H1 (cell line): ENCODE results near the gene RSPO3. TPM values are rescaled to one million over a fixed set of nuclear protein-coding genes. Genes with fewer than 3 reads are reported as not detected.

Source experiments
- CTCF ChIA-PET: fragments of 300-600 bp; sonication (Branson Sonifier 250); formaldehyde crosslinking; loops from one replicate; lab custom pipeline; 2021; ENCODE audit not compliant: partially characterized antibody; lab: Charles Lee
- POLR2A ChIA-PET: fragments of 300-600 bp; sonication (Branson Sonifier 250); formaldehyde crosslinking; loops from one replicate; lab custom pipeline; 2021; ENCODE audit warnings: inconsistent platforms; ENCODE audit not compliant: partially characterized antibody; lab: Charles Lee
- DNase-seq, 2 experiments: peaks; one replicate each; pipeline versions ENCODE4 v3.0.0 to v3.0.0-alpha.2; 2010 to 2022; ENCODE audit warnings: low spot score in 2 of 2, low read depth in 1 of 2, mixed read lengths in 1 of 2
- FAIRE-seq: peaks from 2 replicates; lab custom pipeline; 2011; peaks lifted over from hg19 to GRCh38; lab: Jason Lieb, UNC
- H2AFZ ChIP-seq: 2 replicates; pipeline ENCODE4 v1.8.1; 2012; ENCODE audit warnings: low read length, inconsistent platforms
- H2AK5ac ChIP-seq: 2 replicates; pipeline ENCODE4 v1.6.1; 2013; ENCODE audit warnings: low read depth, low read length
- H2BK120ac ChIP-seq: replicated peaks from 2 replicates; pipeline ENCODE3; 2013; ENCODE audit warnings: low read depth, low read length, inconsistent platforms
- H2BK12ac ChIP-seq: 2 replicates; pipeline ENCODE4 v1.6.1; 2013; ENCODE audit warnings: low read depth, low read length
- H2BK15ac ChIP-seq: 2 replicates; pipeline ENCODE4 v1.6.1; 2013; ENCODE audit warnings: low read length
- H2BK20ac ChIP-seq: 2 replicates; pipeline ENCODE4 v1.6.1; 2013; ENCODE audit warnings: low read length
- H2BK5ac ChIP-seq: 2 replicates; pipeline ENCODE4 v1.6.1; 2013; ENCODE audit warnings: low read depth, low read length
- H3K14ac ChIP-seq: 2 replicates; pipeline ENCODE4 v1.6.1; 2013; ENCODE audit warnings: inconsistent platforms; ENCODE audit not compliant: insufficient read length
- H3K18ac ChIP-seq: 2 replicates; pipeline ENCODE4 v1.6.1; 2013; ENCODE audit warnings: low read length; ENCODE audit errors: extremely low read depth
- H3K23ac ChIP-seq: 2 replicates; pipeline ENCODE4 v1.6.1; 2013; ENCODE audit warnings: inconsistent platforms; ENCODE audit not compliant: insufficient read length
- H3K23me2 ChIP-seq: 2 replicates; pipeline ENCODE4 v1.6.1; 2013; ENCODE audit warnings: low read depth, low read length
- H3K27ac ChIP-seq: 2 replicates; pipeline ENCODE4 v1.6.1; 2011; ENCODE audit warnings: low read depth, low read length, inconsistent platforms
- H3K27me3 ChIP-seq, 4 experiments: replicated peaks in 1 of 4; 1 replicate in 1 of 4; 2 replicates in 3 of 4; pipeline versions ENCODE4 v1.6.1 to v1.8.1; 2011 to 2013; ENCODE audit warnings: low read length in 3 of 4, mild to moderate bottlenecking in 3 of 4, inconsistent platforms in 2 of 4, mixed read lengths in 2 of 4, moderate library complexity in 1 of 4; ENCODE audit not compliant: control insufficient read depth in 3 of 4, insufficient read depth in 3 of 4; ENCODE audit errors: extremely low read depth in 1 of 4
- H3K36me3 ChIP-seq, 4 experiments: 2 replicates each; pipeline versions ENCODE4 v1.6.1 to v1.8.1; 2011 to 2013; ENCODE audit warnings: mild to moderate bottlenecking in 4 of 4, low read length in 3 of 4, moderate library complexity in 2 of 4, control low read depth in 1 of 4, inconsistent platforms in 1 of 4; ENCODE audit not compliant: insufficient read depth in 4 of 4, control insufficient read depth in 2 of 4
- H3K4ac ChIP-seq: replicated peaks from 2 replicates; pipeline ENCODE3; 2013; ENCODE audit warnings: low read length, low read depth, mixed read lengths, inconsistent platforms; ENCODE audit not compliant: insufficient read length
- H3K4me1 ChIP-seq, 4 experiments: replicated peaks in 1 of 4; 1 replicate in 1 of 4; 2 replicates in 3 of 4; pipeline versions ENCODE4 v1.6.1 to v1.8.1; 2011 to 2013; ENCODE audit warnings: low read length in 3 of 4, inconsistent platforms in 2 of 4, mixed read lengths in 1 of 4; ENCODE audit not compliant: insufficient read depth in 4 of 4, control insufficient read depth in 3 of 4
- H3K4me2 ChIP-seq, 2 experiments: 2 replicates each; pipeline versions ENCODE4 v1.6.1 to v1.8.1; 2011 to 2013; ENCODE audit warnings: low read depth in 2 of 2, low read length in 2 of 2, control low read depth in 1 of 2, inconsistent platforms in 1 of 2, mild to moderate bottlenecking in 1 of 2; ENCODE audit not compliant: insufficient read depth in 1 of 2
- H3K4me3 ChIP-seq, 4 experiments: fragments of 200-600, 300-600 bp in 1 of 4; sonication (generic), shearing (Covaris generic), sonication (Bioruptor Twin) in 1 of 4; 2 replicates each; pipeline versions ENCODE4 v1.5.1 to v1.8.1; 2011 to 2016; ENCODE audit warnings: low read length in 4 of 4, low read depth in 3 of 4, control low read depth in 2 of 4, inconsistent platforms in 2 of 4, mild to moderate bottlenecking in 2 of 4, mixed read lengths in 1 of 4, moderate library complexity in 1 of 4; ENCODE audit not compliant: insufficient read depth in 2 of 4; ENCODE audit errors: extremely low read depth in 1 of 4
- H3K56ac ChIP-seq: replicated peaks from 2 replicates; pipeline ENCODE3; 2013; ENCODE audit warnings: low read depth, mild to moderate bottlenecking, mixed read lengths, low read length, inconsistent platforms; ENCODE audit not compliant: insufficient read length
- H3K79me1 ChIP-seq: 2 replicates; pipeline ENCODE4 v1.6.1; 2013; ENCODE audit warnings: low read depth, low read length, control low read depth
- H3K79me2 ChIP-seq, 2 experiments: 2 replicates each; pipeline versions ENCODE4 v1.6.1 to v1.8.1; 2012 to 2013; ENCODE audit warnings: low read length in 2 of 2, mild to moderate bottlenecking in 2 of 2, inconsistent platforms in 1 of 2; ENCODE audit not compliant: insufficient read depth in 2 of 2, control insufficient read depth in 1 of 2
- H3K9ac ChIP-seq, 4 experiments: replicated peaks in 1 of 4; 1 replicate in 1 of 4; 2 replicates in 3 of 4; pipeline versions ENCODE4 v1.6.1 to v1.8.1; 2011 to 2013; ENCODE audit warnings: low read depth in 3 of 4, low read length in 3 of 4, control low read depth in 2 of 4, mild to moderate bottlenecking in 2 of 4, moderate library complexity in 2 of 4, inconsistent platforms in 1 of 4; ENCODE audit errors: extremely low read depth in 1 of 4
- H3K9me3 ChIP-seq, 2 experiments: 2 replicates each; pipeline versions ENCODE4 v1.6.1 to v1.8.1; 2012 to 2013; ENCODE audit warnings: mild to moderate bottlenecking in 2 of 2, moderate library complexity in 2 of 2, control low read depth in 1 of 2, inconsistent platforms in 1 of 2, low read depth in 1 of 2, low read length in 1 of 2, mixed read lengths in 1 of 2; ENCODE audit not compliant: insufficient read depth in 2 of 2
- H4K20me1 ChIP-seq, 2 experiments: replicated peaks in 1 of 2; 2 replicates each; pipeline versions ENCODE3 to v1.8.1; 2011 to 2013; ENCODE audit warnings: inconsistent platforms in 2 of 2, low read length in 2 of 2, mild to moderate bottlenecking in 1 of 2; ENCODE audit not compliant: insufficient read depth in 2 of 2, control insufficient read depth in 1 of 2
- H4K5ac ChIP-seq: 2 replicates; pipeline ENCODE4 v1.6.1; 2013; ENCODE audit warnings: low read length, low read depth, mixed read lengths, inconsistent platforms; ENCODE audit not compliant: insufficient read length
- H4K8ac ChIP-seq: 2 replicates; pipeline ENCODE4 v1.8.0; 2013; ENCODE audit warnings: mild to moderate bottlenecking, moderate library complexity, low read length, inconsistent platforms; ENCODE audit not compliant: insufficient read depth; ENCODE audit errors: extremely low read depth
- H4K91ac ChIP-seq: replicated peaks from 2 replicates; pipeline ENCODE3; 2013; ENCODE audit warnings: low read length, mixed read lengths, inconsistent platforms; ENCODE audit not compliant: insufficient read length
- ATF2 ChIP-seq: IDR thresholded peaks from 2 replicates; pipeline ENCODE4 v1.6.1; 2012; ENCODE audit warnings: low read length, inconsistent platforms
- JUN ChIP-seq: IDR thresholded peaks from 2 replicates; pipeline ENCODE4 v1.6.1; 2011; ENCODE audit warnings: low read depth, mild to moderate bottlenecking, improper control_type of control experiment, low read length
- KDM5A ChIP-seq: fragments of 200-600 bp; IDR thresholded peaks from 2 replicates; pipeline ENCODE4 v1.7.1; 2012; ENCODE audit warnings: mild to moderate bottlenecking, low read length, inconsistent platforms, mixed read lengths
- MAFK ChIP-seq: IDR thresholded peaks from 2 replicates; pipeline ENCODE4 v1.6.1; 2012; ENCODE audit warnings: low read depth, mild to moderate bottlenecking, improper control_type of control experiment, low read length
- RAD21 ChIP-seq, 2 experiments: IDR thresholded peaks in 1 of 2; conservative IDR thresholded peaks in 1 of 2; 2 replicates each; pipeline ENCODE4 v1.6.1; 2011; ENCODE audit warnings: low read depth in 2 of 2, low read length in 2 of 2, improper control_type of control experiment in 1 of 2, inconsistent platforms in 1 of 2, mild to moderate bottlenecking in 1 of 2, moderate library complexity in 1 of 2
- TAF7 ChIP-seq: optimal IDR thresholded peaks from 2 replicates; pipeline ENCODE3; 2011; ENCODE audit warnings: low read depth, mild to moderate bottlenecking, inconsistent platforms, low read length, moderate library complexity, borderline replicate concordance
- YY1 ChIP-seq: IDR thresholded peaks from 2 replicates; pipeline ENCODE4 v1.6.1; 2011; ENCODE audit warnings: low read depth, mild to moderate bottlenecking, low read length
- WGBS, 2 experiments: shearing (Covaris generic) in 1 of 2; methylation state at CpG; one replicate each; pipeline versions ENCODE4 v1.1.6 to v1.1.7; 2013 to 2015; ENCODE audit warnings: low lambda C conversion rate in 2 of 2, mixed read lengths in 2 of 2, inconsistent platforms in 1 of 2, low coverage in 1 of 2, missing lambda C conversion rate in 1 of 2; ENCODE audit not compliant: insufficient replicate concordance in 2 of 2, insufficient coverage in 1 of 2, insufficient read length in 1 of 2; ENCODE audit errors: extremely low coverage in 1 of 2, missing lambda C conversion rate in 1 of 2; 5-methylcytosine and 5-hydroxymethylcytosine counted together
- polyA plus RNA-seq, 7 experiments: library from polyadenylated mRNA; depleted of rRNA in 3 of 7; stranded (reverse) in 5 of 7; unstranded in 2 of 7; fragments of >200 nt in 5 of 7; fragments of 200-250 nt in 2 of 7; gene quantifications; 1 replicate in 5 of 7; 2 replicates in 1 of 7; 4 replicates in 1 of 7; pipeline versions ENCODE4 v1.2.1 to v1.2.3, GENCODE V29; 2011 to 2013; ENCODE audit warnings: missing spikeins in 2 of 7, mixed read lengths in 2 of 7
- total RNA-seq: library from RNA; stranded (reverse); fragmentation: NEBNext Ultra II Directional; extraction: Animal tissue kit (Norgen Biotek cat#: 25700); gene quantifications from 2 replicates; pipeline ENCODE4 v1.2.1, GENCODE V29; 2021

RSPO3 gene
- total and polyA plus RNA-seq, 2 of the 8 experiments (the other 6 are each of a cell fraction or from before 2014, with no cell fraction given): not detected

- DNase-seq: no peak
- no peaks in the 10 kb centered on the region for H3K9me3 ChIP-seq
- no peak overlapping the region for H4K5ac ChIP-seq
- no peak overlapping the region for H3K23ac ChIP-seq
- WGBS, 2 experiments: 67% methylated on average over 1 of the region's 1 CpG; no CpG with 5 or more reads in 1 of the 2 experiments
- no peaks in the 10 kb centered on the region for H3K23me2 ChIP-seq
- H3K14ac ChIP-seq: no peak overlapping the region
- no peak overlapping the region for H3K18ac ChIP-seq
- no peak overlapping the region for H3K4me3 ChIP-seq
- ChIA-PET CTCF (interaction anchor here (1.9 kb wide), 1 partner anchor 9 kb away, joined by 6 read pairs; no protein-coding TSS in a partner anchor), POLR2A (no interaction called here)
- no peak overlapping the region for H3K9ac ChIP-seq
- H3K79me2 ChIP-seq: no peaks in the 10 kb centered on the region
- H2BK15ac ChIP-seq: no peak overlapping the region
- no peak overlapping the region for H4K8ac ChIP-seq
- H4K20me1 ChIP-seq: no peaks in the 10 kb centered on the region
- no peak overlapping the region for H3K4ac ChIP-seq
- FAIRE-seq: no peak
- no peak overlapping the region for H3K4me2 ChIP-seq
- no peak overlapping the region for H2BK5ac ChIP-seq
- no peak overlapping the region for H3K56ac ChIP-seq
- H3K27me3 ChIP-seq: no peaks in the 10 kb centered on the region
- H3K36me3 ChIP-seq: 0 out of 8 replicates have a peak, but pooled peaks cover 0 to 3% (median 0%) of the 10 kb centered on the region in 4 experiments
- H2BK120ac ChIP-seq: no peak overlapping the region
- H2AFZ ChIP-seq: no peak overlapping the region
- no peak overlapping the region for H3K27ac ChIP-seq
- H3K79me1 ChIP-seq: no peaks in the 10 kb centered on the region
- H2BK20ac ChIP-seq: no peak overlapping the region
- no peaks in the 10 kb centered on the region for H3K4me1 ChIP-seq
- H4K91ac ChIP-seq: no peak overlapping the region
- no peak overlapping the region for H2BK12ac ChIP-seq
- H2AK5ac ChIP-seq: no peak overlapping the region
- TF ChIP-seq MAFK: no peak
- no peak for TF ChIP-seq TAF7
- TF ChIP-seq JUN: no peak
- TF ChIP-seq YY1: no peak
- no peak for TF ChIP-seq ATF2
- TF ChIP-seq KDM5A: no peak
- TF ChIP-seq RAD21 (IDR thresholded peaks at IDR 0.05 in 1 of 2, conservative IDR thresholded peaks at IDR 0.05 in 1 of 2; ENCODE audit: low read depth in 2 of 2, low read length in 2 of 2): no peak
Measured at GRCh38 chr6:127182501-127182900, 64.0 kb downstream of the RSPO3 start.
